GM13977 (cell line): ENCODE results near the gene OBP2A.
"Not testable (repeated sequence)": the region's sequence is repeated elsewhere in the genome, so short reads cannot be mapped to it uniquely, and the experiment has no call there.

Experiments
- DNase-seq: peaks from one replicate; pipeline ENCODE4 v3.0.0; 2012; ENCODE audit warnings: low spot score
- CTCF ChIP-seq: IDR thresholded peaks from 2 replicates; pipeline ENCODE4 v1.5.1; 2012; ENCODE audit warnings: mild to moderate bottlenecking, control low read depth; ENCODE audit not compliant: insufficient read depth; ENCODE audit errors: extremely low read depth, missing control alignments
- in situ Hi-C: fragments of 300-500 bp; cut with MboI; formaldehyde crosslinking; loops from one replicate; pipeline ENCODE4 v1.12.0; 2022; ENCODE audit warnings: low sequenced_read_pairs, low pct_unique_long_range_greater_than_20kb, mixed read lengths, inconsistent platforms; ENCODE audit not compliant: unreplicated experiment

OBP2A gene

GRCh38 chr9:135524130-135524861 lies 21.6 kb upstream of the OBP2A start:
- in situ Hi-C loops, result no loop called here
- DNase-seq, result no peak
- TF ChIP-seq CTCF, result no peak

GRCh38 chr9:135525241-135526088 lies 20.5 kb upstream of the OBP2A start:
- in situ Hi-C loops, result no loop called here
- TF ChIP-seq CTCF, result no peak
- DNase-seq, result peak; percentile 4

- in situ Hi-C loops, result no loop called here
These were observed 19.7 kb upstream of the OBP2A start for GRCh38 chr9:135526089-135526729.

GRCh38 chr9:135526730-135527571 lies 19.0 kb upstream of the OBP2A start:
- DNase-seq, result no peak
- in situ Hi-C loops, result no loop called here
- TF ChIP-seq CTCF, result no peak

More at GRCh38 chr9:135526089-135526729, 19.7 kb upstream of the OBP2A start:
- DNase-seq, result peak; percentile 4
- no peak for TF ChIP-seq CTCF

GRCh38 chr9:135528842-135529435 lies 17.0 kb upstream of the OBP2A start:
- in situ Hi-C loops, result not testable (repeated sequence)

GRCh38 chr9:135530146-135530545 lies 15.8 kb upstream of the OBP2A start:
- DNase-seq, result no peak
- in situ Hi-C loops, result no loop called here
- no peak for TF ChIP-seq CTCF

More at GRCh38 chr9:135528842-135529435, 17.0 kb upstream of the OBP2A start:
- not testable (repeated sequence) for DNase-seq
